Panc1 (cell line): Measurements from ENCODE around the gene CTSO. TPM values are rescaled to one million over a fixed set of nuclear protein-coding genes. Genes with fewer than 3 reads are reported as not detected.

ENCODE experiments used
- ATAC-seq: fragments of 200-7000 bp; cut with Tn5 transposase; 2 replicates; pipeline ENCODE4 v1.9.1; 2020; ENCODE audit warnings: mild to moderate bottlenecking, moderate library complexity
- BruUV-seq: library from RNA; stranded (reverse); fragments of 400-500 nt; replicated peaks from 2 replicates; lab custom pipeline; 2021; lab: Mats Ljungman, UMichigan
- CTCF ChIA-PET: fragments of 300-600 bp; sonication (Branson Sonifier 250); formaldehyde crosslinking; loops from one replicate; lab custom pipeline; 2022; ENCODE audit warnings: antibody characterized with exemption; lab: Charles Lee
- POLR2A ChIA-PET: fragments of 300-600 bp; sonication (Branson Sonifier 250); formaldehyde crosslinking; loops from one replicate; lab custom pipeline; 2022; ENCODE audit warnings: antibody characterized with exemption; lab: Charles Lee
- DNase-seq: peaks from one replicate; pipeline ENCODE4 v3.0.0-alpha.2; 2010; ENCODE audit warnings: low read depth, low spot score
- H3K27ac ChIP-seq: 2 replicates; pipeline ENCODE4 v1.5.1; 2011; ENCODE audit warnings: mild to moderate bottlenecking, low read length, inconsistent platforms
- H3K27me3 ChIP-seq: fragments of 200-500 bp; sonication (Bioruptor generic); 2 replicates; pipeline ENCODE4 v1.6.0; 2014; ENCODE audit warnings: low read length, inconsistent platforms; ENCODE audit not compliant: control insufficient read depth, insufficient read depth
- H3K36me3 ChIP-seq: fragments of 200-500 bp; sonication (Bioruptor generic); 2 replicates; pipeline ENCODE4 v1.5.1; 2014; ENCODE audit warnings: inconsistent platforms, mild to moderate bottlenecking, low read length, moderate library complexity; ENCODE audit not compliant: control insufficient read depth, insufficient read depth
- H3K4me1 ChIP-seq: 2 replicates; pipeline ENCODE4 v1.5.1; 2011; ENCODE audit warnings: inconsistent platforms, mild to moderate bottlenecking, low read length, moderate library complexity; ENCODE audit not compliant: control insufficient read depth, insufficient read depth
- H3K4me3 ChIP-seq, 2 experiments: 2 replicates each; pipeline ENCODE4 v1.5.1; 2011 to 2012; ENCODE audit warnings: low read depth in 2 of 2, low read length in 2 of 2, mild to moderate bottlenecking in 2 of 2, inconsistent platforms in 1 of 2, moderate library complexity in 1 of 2
- H3K9me3 ChIP-seq: fragments of 200-500 bp; sonication (Bioruptor generic); 2 replicates; pipeline ENCODE4 v1.5.1; 2014; ENCODE audit warnings: low read depth, mild to moderate bottlenecking, inconsistent platforms, low read length, moderate library complexity; ENCODE audit not compliant: control insufficient read depth, insufficient read depth
- POLR2AphosphoS5 ChIP-seq: IDR thresholded peaks from 2 replicates; pipeline ENCODE4 v1.6.1; 2012; ENCODE audit warnings: mild to moderate bottlenecking, low read depth, low read length, moderate library complexity
- SIN3A ChIP-seq: IDR thresholded peaks from 2 replicates; pipeline ENCODE4 v1.6.1; 2012; ENCODE audit warnings: low read depth, mild to moderate bottlenecking, low read length, moderate library complexity, borderline replicate concordance; ENCODE audit not compliant: insufficient read depth
- TCF7L2 ChIP-seq: IDR thresholded peaks from 2 replicates; pipeline ENCODE4 v1.6.1; 2011; ENCODE audit warnings: mild to moderate bottlenecking, low read depth, low read length, inconsistent platforms
- in situ Hi-C: cut with HindIII; loops from 2 replicates; pipeline ENCODE4 v1.10.0; 2016; ENCODE audit warnings: low sequenced_read_pairs, low pct_unique_long_range_greater_than_20kb
- intact Hi-C: fragments of 100-400 bp; cut with micrococcal nuclease; formaldehyde crosslinking; loops from one replicate; pipeline ENCODE4 v1.10.0; 2022; ENCODE audit not compliant: unreplicated experiment
- total RNA-seq: library from RNA; stranded (reverse); gene quantifications from one replicate; pipeline ENCODE4 v1.2.1, GENCODE V29; 2021; ENCODE audit not compliant: unreplicated experiment
- TF ChIP-seq, protein P1 (sequence below): fragments of 450-650 bp; IDR thresholded peaks from 2 replicates; pipeline ENCODE4 v1.5.1; 2017; ENCODE audit warnings: mild to moderate bottlenecking
- TF ChIP-seq, protein P2 (sequence below), 2 experiments: IDR thresholded peaks; 2 replicates each; pipeline ENCODE4 v1.6.1; 2011 to 2012; ENCODE audit warnings: low read depth in 2 of 2, control low read depth in 1 of 2, low read length in 1 of 2, mild to moderate bottlenecking in 1 of 2, moderate library complexity in 1 of 2; ENCODE audit not compliant: insufficient read depth in 1 of 2

CTSO gene
- total RNA-seq, 1 experiment from 2014 or later, result 3.3 TPM

DNA sequence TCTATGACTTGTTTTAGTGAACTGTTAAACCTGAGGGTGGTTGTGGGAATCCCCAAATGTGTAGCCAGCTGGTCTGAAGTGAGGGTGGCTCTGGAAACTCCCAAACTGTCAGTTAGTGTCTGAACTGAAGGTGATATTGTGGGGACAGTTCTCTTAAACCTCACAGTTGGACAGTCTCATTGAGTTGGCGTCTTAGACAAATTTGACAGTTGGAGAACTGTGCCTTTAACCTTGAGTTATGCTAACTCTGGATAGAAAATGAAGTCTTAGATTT is 20.7 kb upstream of the CTSO start:
- no TSS peak for BruUV-seq
- DNase-seq (no peak), ATAC-seq (no peak)
- CTCF ChIA-PET, result no interaction called here
- Histone ChIP-seq H3K9me3 (0 out of 2 replicates have a peak, but pooled peaks cover 3% of the 10 kb centered on the region), H3K4me1 (no peaks in the 10 kb centered on the region), H3K36me3 (no peaks in the 10 kb centered on the region), H3K27ac (no peak overlapping the region), H3K4me3 (no peak overlapping the region), H3K27me3 (no peaks in the 10 kb centered on the region)
- TF ChIP-seq, protein P1, sequence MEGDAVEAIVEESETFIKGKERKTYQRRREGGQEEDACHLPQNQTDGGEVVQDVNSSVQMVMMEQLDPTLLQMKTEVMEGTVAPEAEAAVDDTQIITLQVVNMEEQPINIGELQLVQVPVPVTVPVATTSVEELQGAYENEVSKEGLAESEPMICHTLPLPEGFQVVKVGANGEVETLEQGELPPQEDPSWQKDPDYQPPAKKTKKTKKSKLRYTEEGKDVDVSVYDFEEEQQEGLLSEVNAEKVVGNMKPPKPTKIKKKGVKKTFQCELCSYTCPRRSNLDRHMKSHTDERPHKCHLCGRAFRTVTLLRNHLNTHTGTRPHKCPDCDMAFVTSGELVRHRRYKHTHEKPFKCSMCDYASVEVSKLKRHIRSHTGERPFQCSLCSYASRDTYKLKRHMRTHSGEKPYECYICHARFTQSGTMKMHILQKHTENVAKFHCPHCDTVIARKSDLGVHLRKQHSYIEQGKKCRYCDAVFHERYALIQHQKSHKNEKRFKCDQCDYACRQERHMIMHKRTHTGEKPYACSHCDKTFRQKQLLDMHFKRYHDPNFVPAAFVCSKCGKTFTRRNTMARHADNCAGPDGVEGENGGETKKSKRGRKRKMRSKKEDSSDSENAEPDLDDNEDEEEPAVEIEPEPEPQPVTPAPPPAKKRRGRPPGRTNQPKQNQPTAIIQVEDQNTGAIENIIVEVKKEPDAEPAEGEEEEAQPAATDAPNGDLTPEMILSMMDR, result no peak
- TF ChIP-seq, protein P2, sequence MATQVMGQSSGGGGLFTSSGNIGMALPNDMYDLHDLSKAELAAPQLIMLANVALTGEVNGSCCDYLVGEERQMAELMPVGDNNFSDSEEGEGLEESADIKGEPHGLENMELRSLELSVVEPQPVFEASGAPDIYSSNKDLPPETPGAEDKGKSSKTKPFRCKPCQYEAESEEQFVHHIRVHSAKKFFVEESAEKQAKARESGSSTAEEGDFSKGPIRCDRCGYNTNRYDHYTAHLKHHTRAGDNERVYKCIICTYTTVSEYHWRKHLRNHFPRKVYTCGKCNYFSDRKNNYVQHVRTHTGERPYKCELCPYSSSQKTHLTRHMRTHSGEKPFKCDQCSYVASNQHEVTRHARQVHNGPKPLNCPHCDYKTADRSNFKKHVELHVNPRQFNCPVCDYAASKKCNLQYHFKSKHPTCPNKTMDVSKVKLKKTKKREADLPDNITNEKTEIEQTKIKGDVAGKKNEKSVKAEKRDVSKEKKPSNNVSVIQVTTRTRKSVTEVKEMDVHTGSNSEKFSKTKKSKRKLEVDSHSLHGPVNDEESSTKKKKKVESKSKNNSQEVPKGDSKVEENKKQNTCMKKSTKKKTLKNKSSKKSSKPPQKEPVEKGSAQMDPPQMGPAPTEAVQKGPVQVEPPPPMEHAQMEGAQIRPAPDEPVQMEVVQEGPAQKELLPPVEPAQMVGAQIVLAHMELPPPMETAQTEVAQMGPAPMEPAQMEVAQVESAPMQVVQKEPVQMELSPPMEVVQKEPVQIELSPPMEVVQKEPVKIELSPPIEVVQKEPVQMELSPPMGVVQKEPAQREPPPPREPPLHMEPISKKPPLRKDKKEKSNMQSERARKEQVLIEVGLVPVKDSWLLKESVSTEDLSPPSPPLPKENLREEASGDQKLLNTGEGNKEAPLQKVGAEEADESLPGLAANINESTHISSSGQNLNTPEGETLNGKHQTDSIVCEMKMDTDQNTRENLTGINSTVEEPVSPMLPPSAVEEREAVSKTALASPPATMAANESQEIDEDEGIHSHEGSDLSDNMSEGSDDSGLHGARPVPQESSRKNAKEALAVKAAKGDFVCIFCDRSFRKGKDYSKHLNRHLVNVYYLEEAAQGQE (IDR thresholded peaks at IDR 0.05; ENCODE audit: insufficient read depth in 1 of 2, low read depth in 2 of 2, low read length in 1 of 2), result no peak
- TF ChIP-seq POLR2AphosphoS5 (no peak), TCF7L2 (no peak), SIN3A (no peak)
- intact Hi-C loops (no loop called here), in situ Hi-C loops (no loop called here)
- POLR2A ChIA-PET, result no interaction called here

DNA sequence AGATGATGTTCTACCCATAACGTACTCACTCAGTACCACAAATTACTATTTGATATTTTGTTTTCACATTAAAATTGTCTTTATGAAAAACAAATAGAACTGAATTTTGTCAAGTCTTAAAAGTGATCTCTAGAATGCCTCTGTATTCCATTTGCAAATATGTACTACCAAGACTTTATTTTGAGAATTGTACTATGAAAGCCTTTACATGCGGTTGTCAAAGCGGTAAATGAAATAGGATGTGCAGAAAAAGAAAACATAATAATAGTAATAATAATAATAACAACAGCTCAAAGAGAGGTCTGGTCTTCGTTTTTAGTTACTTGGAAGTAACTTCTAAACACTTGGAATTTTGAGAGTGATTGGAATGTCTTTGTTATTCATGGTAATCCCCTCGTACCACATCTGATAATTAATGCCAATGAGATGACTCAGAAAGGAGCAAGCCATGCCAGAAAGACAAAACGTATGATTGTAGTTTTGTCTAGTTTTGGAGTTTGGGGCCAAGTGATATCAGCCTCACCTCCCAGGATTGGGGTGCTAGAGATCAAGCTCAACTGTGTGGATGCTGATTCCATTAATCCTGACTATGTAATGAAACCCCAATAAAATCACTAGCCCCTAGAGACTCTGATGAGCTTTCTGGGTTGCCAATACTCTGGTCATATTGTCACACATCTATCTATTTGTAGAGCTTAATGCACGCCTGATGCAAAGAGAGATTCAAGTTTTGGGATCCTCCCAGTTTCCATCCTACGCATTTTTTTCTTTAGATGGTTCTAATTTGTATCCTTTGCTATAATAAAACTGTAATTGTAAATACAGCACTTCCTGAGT is 20.2 kb upstream of the CTSO start:
- POLR2A ChIA-PET, result no interaction called here
- TF ChIP-seq, protein P1, result no peak
- no peak for TF ChIP-seq SIN3A
- TF ChIP-seq, protein P2 (IDR thresholded peaks at IDR 0.05; ENCODE audit: insufficient read depth in 1 of 2, low read depth in 2 of 2, low read length in 1 of 2), result no peak
- TF ChIP-seq POLR2AphosphoS5, result no peak

More for the DNA sequence above, 20.2 kb upstream of the CTSO start:
- 0 out of 2 replicates have a peak, but pooled peaks cover 3% of the 10 kb centered on the region for H3K9me3 ChIP-seq
- no peak overlapping the region for H3K27ac ChIP-seq
- intact Hi-C loops, result no loop called here
- DNase-seq (no peak), ATAC-seq (no peak)
- no TSS peak for BruUV-seq
- in situ Hi-C loops, result no loop called here
- H3K36me3 ChIP-seq, result no peaks in the 10 kb centered on the region
- CTCF ChIA-PET, result no interaction called here
- no peak overlapping the region for H3K4me3 ChIP-seq
- no peaks in the 10 kb centered on the region for H3K4me1 ChIP-seq
- H3K27me3 ChIP-seq, result no peaks in the 10 kb centered on the region
